GM12875 (cell line): ENCODE data around the gene RADIL.
A peak's percentile ranks its signal among the peaks of the same experiment; 100 is the strongest.

Experiments
- H3K4me3 ChIP-seq: one replicate; pipeline ENCODE4 v1.5.1; 2011; ENCODE audit warnings: low read depth, low read length, control low read depth
- CTCF ChIP-seq: IDR thresholded peaks from 2 replicates; pipeline ENCODE4 v1.5.1; 2011; ENCODE audit warnings: low read depth, mild to moderate bottlenecking, control low read depth, inconsistent platforms, low read length, moderate library complexity, borderline replicate concordance; ENCODE audit not compliant: insufficient read depth

The RADIL gene

GRCh38 chr7:4819560-4820404 is 63.7 kb downstream of the RADIL start:
- no peak for TF ChIP-seq CTCF
- no peak overlapping the region for H3K4me3 ChIP-seq

DNA sequence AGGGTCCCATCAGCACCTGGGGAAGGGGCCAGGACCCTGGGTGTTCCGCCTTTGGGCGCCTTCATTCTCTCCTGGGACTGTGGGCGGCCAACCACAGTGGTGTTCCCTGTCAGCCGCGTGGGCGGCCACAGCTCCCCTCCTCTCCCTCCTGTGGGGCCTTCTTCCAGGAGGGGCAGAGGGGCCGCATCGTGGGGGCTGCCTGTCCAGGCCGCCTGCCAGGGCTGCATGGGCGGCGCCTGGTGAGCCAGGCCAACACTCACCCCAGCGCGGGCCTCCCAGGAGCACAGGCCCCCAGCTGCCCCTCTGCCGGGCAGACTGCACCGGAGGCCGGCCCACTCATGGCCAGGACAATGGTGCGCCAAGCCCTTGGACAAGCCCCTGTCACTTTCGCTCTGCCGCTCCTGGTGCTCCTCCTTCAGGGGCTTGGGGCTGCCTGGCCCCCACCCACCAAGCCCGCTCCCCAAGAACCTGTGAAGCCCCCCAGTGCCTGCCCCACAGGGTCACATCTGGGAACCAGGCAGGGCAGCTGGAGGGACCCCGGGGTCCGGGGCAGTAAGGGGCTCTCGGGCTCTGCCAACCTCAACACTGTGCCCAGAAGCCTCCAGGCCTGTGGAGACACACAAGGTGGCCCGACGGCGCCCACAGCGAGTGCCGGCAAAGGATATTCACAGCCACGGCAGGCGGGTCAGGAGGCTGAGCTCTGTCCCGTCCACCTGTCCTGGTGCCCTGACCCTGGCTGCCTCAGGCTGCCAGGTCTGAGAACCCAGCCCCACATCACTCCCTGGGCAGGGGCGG is 65.3 kb downstream of the RADIL start:
- TF ChIP-seq CTCF: no peak
- H3K4me3 ChIP-seq: no peak overlapping the region

- no peak for TF ChIP-seq CTCF
- H3K4me3 ChIP-seq: no peak overlapping the region
These were observed 66.2 kb downstream of the RADIL start for GRCh38 chr7:4817178-4817901.

DNA sequence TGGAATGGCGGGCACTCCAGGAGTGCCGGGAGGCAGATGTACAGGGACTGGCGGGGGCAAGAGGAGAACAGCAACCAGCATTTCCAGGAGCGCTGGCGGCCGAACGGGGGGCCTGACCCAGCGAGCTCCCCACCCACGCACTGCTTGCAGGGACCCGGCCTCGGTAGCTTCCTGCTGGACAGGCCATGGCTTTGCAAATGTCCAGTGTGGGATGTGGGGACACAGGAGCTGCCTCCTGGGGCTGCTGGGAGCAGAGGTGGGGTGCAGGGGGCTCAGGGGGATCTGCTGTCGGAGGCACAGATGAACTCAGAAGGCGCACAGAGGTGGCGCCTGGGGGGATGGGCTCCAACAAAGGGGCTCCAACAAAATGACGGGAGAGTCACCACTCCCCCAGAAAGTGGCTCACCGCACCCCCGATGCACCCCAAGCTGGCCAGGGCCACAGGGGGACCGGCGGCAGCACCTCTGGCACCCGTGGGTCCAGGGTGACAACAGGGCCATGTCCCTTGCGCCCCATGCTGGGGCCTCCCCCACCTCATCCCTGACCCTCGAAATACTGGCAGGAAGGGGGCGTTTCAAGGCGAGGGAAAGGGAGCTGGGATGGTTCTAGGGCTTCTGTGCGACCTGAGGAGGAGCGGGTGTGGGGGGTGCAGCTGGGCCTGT is 67.0 kb downstream of the RADIL start:
- no peak for TF ChIP-seq CTCF
- H3K4me3 ChIP-seq: no peak overlapping the region

DNA sequence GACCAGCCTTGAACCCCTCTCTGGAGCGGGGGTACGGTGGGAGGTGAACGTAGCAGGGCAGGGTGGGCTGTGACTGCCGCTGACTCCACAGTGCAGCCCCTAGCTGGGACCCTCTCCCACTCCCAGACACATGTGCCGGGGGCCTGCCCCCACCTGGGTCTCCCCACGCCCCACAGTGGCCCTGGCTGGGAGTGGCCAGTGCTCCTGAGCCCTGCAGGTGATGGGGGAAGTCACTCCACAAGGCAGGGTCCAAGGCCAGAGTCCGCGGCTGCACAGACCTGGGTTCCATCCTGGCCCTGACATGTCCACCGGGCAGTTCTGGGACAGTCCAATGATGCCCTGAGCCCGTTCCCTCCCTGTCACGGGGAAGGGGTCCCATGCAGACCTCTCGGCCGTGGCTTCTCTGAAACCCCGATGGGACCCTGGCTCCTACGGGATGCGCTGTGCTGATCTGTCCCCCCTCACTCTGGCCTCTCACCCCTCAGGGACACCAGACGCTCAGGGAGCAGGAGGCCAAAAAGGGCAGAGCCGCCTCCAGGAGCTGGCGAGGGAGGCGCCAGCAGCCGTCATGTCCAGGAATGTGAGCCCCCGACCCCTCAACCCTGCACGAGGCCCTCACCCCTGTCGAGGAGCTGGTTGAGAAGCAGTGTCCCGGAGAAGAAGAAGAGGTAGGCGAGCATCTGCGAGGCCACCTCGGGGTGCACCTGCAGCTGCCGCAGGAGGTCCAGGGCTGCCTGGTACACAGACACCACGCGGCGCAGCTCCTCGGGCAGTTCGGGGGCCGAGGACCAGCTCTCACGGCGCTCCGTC is 67.7 kb downstream of the RADIL start:
- TF ChIP-seq CTCF: peak; percentile 13; the same call in 1 of the 2 replicates
- no peak overlapping the region for H3K4me3 ChIP-seq

DNA sequence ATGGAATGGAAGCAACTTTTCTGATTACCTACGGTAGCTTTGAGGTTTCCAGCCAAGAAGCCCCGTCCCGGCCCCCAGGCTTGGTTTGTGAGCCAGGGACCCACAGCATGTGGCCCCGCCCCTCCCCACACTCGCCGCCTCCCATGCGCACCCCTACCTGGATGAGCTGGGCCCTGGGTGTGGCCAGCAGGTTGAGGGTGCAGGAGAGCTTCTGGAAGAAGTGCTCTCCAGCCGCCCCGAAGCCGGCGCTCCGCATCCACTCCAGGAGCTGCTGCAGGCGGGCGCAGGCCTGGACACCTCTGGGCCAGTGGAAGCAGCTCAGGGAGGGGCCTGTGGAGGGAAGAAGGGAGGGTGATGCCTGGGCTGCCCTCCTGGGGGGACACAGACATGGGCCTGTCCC is 68.4 kb downstream of the RADIL start:
- TF ChIP-seq CTCF: no peak
- H3K4me3 ChIP-seq: no peak overlapping the region
